ENCODE data around the gene TSHZ2. TPM values are rescaled to one million over a fixed set of nuclear protein-coding genes. Genes with fewer than 3 reads are reported as not detected.

TSHZ2 gene
- total RNA-seq, 6 experiments from 2014 or later, result 14.2 to 28.1 (median 21.0) TPM

DNA sequence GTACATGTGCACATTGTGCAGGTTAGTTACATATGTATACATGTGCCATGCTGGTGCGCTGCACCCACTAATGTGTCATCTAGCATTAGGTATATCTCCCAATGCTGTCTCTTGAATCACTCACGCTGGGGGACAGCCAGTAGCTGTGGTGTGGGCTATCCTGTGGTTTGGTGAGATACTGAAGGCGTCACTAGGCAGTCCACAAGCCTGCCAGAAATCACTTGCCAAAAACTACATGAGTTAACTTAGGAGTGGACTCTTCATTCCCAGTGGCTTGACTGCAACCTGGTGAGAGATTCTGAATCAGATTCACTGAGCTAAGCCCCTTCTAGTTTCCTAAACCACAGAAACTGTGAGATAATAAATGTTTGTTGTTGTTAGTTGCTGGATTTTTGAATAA lies 191.3 kb downstream of the TSHZ2 start:
- H3K36me3 ChIP-seq, result no peaks in the 10 kb centered on the region
- 0% methylated on average over 1 of the region's 3 CpGs for WGBS (ENCODE audit: insufficient coverage, low coverage, low lambda C conversion rate, missing lambda C conversion rate)

DNA sequence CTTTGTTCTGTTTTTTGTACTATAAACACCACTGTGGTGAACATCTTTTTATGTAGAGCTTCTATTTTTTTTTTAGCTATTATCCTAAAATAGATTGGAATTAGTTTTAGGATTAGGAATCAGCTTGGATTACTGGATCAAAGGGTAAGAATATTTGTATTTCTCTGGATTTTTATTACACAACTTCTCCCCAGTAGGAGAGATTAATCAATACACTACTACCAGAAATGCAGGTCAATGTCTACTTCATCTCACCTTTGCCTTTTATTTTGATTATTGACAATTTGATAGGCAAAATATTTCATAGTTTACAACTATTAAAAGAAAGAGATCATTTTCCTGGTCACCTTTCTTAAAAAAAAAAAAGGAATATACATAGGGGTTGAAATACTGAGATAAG lies 191.9 kb downstream of the TSHZ2 start:
- ATAC-seq (peak in 3 of 4 donors; percentile 25 to 77 (median 48)), DNase-seq (no peak)
- TF ChIP-seq, protein P1, sequence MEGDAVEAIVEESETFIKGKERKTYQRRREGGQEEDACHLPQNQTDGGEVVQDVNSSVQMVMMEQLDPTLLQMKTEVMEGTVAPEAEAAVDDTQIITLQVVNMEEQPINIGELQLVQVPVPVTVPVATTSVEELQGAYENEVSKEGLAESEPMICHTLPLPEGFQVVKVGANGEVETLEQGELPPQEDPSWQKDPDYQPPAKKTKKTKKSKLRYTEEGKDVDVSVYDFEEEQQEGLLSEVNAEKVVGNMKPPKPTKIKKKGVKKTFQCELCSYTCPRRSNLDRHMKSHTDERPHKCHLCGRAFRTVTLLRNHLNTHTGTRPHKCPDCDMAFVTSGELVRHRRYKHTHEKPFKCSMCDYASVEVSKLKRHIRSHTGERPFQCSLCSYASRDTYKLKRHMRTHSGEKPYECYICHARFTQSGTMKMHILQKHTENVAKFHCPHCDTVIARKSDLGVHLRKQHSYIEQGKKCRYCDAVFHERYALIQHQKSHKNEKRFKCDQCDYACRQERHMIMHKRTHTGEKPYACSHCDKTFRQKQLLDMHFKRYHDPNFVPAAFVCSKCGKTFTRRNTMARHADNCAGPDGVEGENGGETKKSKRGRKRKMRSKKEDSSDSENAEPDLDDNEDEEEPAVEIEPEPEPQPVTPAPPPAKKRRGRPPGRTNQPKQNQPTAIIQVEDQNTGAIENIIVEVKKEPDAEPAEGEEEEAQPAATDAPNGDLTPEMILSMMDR (IDR thresholded peaks at IDR 0.05), result no peak
- no peak for TF ChIP-seq POLR2A (IDR thresholded peaks at IDR 0.05)
- Histone ChIP-seq H3K27me3 (no peaks in the 10 kb centered on the region), H3K36me3 (no peaks in the 10 kb centered on the region), H3K9me3 (no peaks in the 10 kb centered on the region), H3K4me1 (peaks cover 0 to 11% (median 2%) of the 10 kb centered on the region in 4 donors), H3K4me3 (no peak overlapping the region), H3K27ac (peak overlapping the region; percentile 28 to 49 (median 46))
- intact Hi-C loops (cut with DNase I), result no loop called here

More for the DNA sequence above, 191.3 kb downstream of the TSHZ2 start:
- Histone ChIP-seq H3K9me3 (no peaks in the 10 kb centered on the region), H3K27ac (peak overlapping the region; percentile 28 to 49 (median 46)), H3K4me3 (no peak overlapping the region), H3K27me3 (no peaks in the 10 kb centered on the region), H3K4me1 (peaks cover 0 to 11% (median 2%) of the 10 kb centered on the region in 4 donors)
- ATAC-seq (peak; percentile 76 to 86 (median 79)), DNase-seq (peak in 2 of 3 donors; percentile 37 to 55)
- intact Hi-C loops (cut with DNase I), result no loop called here
- TF ChIP-seq, protein P1 (IDR thresholded peaks at IDR 0.05), result no peak
- TF ChIP-seq POLR2A (IDR thresholded peaks at IDR 0.05), result no peak

DNA sequence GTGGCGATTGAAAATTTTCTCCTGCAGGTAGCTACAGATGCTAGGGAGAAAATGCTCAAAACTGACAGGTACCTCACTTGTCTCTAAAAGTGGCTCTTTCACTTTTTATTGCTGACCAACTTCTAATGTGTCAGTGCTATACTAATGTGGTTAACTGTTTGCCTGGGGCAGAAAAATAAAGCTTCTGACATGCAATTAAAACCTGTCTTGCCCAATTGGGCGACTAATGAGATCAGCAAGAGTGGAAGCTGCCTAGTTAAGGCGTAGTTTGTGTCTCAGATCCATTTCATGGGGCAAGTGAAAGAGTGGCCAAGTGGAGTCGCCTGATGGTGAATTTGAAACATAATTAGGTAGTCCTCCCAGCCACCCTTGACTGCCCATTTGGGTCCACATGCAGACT lies 193.3 kb downstream of the TSHZ2 start:
- WGBS (ENCODE audit: insufficient coverage, low coverage, low lambda C conversion rate, missing lambda C conversion rate), result 95% methylated on average over 3 of the region's 4 CpGs
- Histone ChIP-seq H3K27me3 (no peaks in the 10 kb centered on the region), H3K9me3 (no peaks in the 10 kb centered on the region), H3K27ac (no peak overlapping the region), H3K36me3 (no peaks in the 10 kb centered on the region), H3K4me3 (no peak overlapping the region), H3K4me1 (peaks cover 0 to 11% (median 2%) of the 10 kb centered on the region in 4 donors)
- ATAC-seq, result no peak
- no peak for DNase-seq
- intact Hi-C loops (cut with DNase I), result no loop called here
- TF ChIP-seq, protein P1 (IDR thresholded peaks at IDR 0.05), result no peak
- no peak for TF ChIP-seq POLR2A (IDR thresholded peaks at IDR 0.05)

DNA sequence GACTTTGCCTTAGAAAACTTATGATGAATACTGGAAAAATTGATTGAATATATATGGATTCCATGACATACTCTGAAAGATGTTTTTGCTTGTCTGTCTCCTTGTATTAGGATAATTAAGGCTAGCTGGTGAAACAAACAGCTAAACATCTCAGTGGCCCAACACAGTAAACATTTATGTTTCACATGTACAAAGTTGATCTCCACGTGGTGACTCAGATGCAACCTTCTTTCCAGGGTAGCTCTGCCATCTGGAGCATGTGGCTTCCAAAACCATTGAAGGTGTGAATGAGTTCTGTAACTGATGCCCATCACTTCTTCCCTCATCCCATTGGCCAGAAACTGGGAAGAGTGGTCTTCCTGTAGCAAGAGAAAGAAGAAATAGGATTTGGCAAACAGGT lies 196.3 kb downstream of the TSHZ2 start:
- H3K27me3 ChIP-seq, result no peaks in the 10 kb centered on the region
- intact Hi-C loops (cut with DNase I), result no loop called here
- ATAC-seq (no peak), DNase-seq (no peak)
- H3K36me3 ChIP-seq, result no peaks in the 10 kb centered on the region
- H3K4me3 ChIP-seq, result no peak overlapping the region
- no peaks in the 10 kb centered on the region for H3K9me3 ChIP-seq
- H3K4me1 ChIP-seq, result peaks cover 0 to 10% (median 2%) of the 10 kb centered on the region in 4 donors
- H3K27ac ChIP-seq, result no peak overlapping the region
- no peak for TF ChIP-seq POLR2A (IDR thresholded peaks at IDR 0.05)
- TF ChIP-seq, protein P1 (IDR thresholded peaks at IDR 0.05), result no peak
- 46% methylated on average over 1 of the region's 1 CpG for WGBS (ENCODE audit: insufficient coverage, low coverage, low lambda C conversion rate, missing lambda C conversion rate)

DNA sequence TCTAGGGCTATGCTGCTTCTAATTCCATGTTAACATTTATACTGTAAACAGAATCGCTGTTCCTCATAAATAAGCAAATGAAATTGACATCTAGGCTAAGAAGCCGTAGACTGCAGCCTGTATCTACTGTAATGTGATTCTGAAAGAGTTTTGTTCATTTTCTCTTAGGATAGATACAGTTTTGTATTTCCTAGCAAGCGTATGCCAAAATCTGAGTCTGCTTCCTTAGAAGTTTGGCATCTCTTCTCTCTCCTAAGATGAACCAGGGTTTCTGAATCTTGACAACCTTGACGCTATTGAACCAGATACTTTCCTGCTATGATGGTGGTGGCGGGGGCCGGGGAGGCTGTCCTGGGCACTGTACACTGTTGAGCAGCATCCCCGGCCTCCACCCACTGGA lies 198.0 kb downstream of the TSHZ2 start:
- intact Hi-C loops (cut with DNase I), result no loop called here
- H3K27ac ChIP-seq, result no peak overlapping the region
- no peak overlapping the region for H3K4me3 ChIP-seq
- H3K27me3 ChIP-seq, result no peaks in the 10 kb centered on the region
- H3K9me3 ChIP-seq, result no peaks in the 10 kb centered on the region
- no peak for DNase-seq
- ATAC-seq, result no peak
- H3K36me3 ChIP-seq, result no peaks in the 10 kb centered on the region
- no peaks in the 10 kb centered on the region for H3K4me1 ChIP-seq
- TF ChIP-seq POLR2A (IDR thresholded peaks at IDR 0.05), result no peak
- TF ChIP-seq, protein P1 (IDR thresholded peaks at IDR 0.05), result no peak
- WGBS (ENCODE audit: insufficient coverage, low coverage, low lambda C conversion rate, missing lambda C conversion rate), result 88% methylated on average over 7 of the region's 7 CpGs
